Measurements from ENCODE around the gene CHORDC1. TPM values are rescaled to one million over a fixed set of nuclear protein-coding genes. Genes with fewer than 3 reads are reported as not detected.
"Not testable (repeated sequence)": the region's sequence is repeated elsewhere in the genome, so short reads cannot be mapped to it uniquely, and the experiment has no call there.

CHORDC1 gene
- total RNA-seq, 4 donors from 2014 or later = 18.8 to 29.8 (median 23.3) TPM

- no peak overlapping the region for H3K4me3 ChIP-seq (ENCODE audit: low read depth, poor library complexity, severe bottlenecking)
- TF ChIP-seq POLR2A (IDR thresholded peaks at IDR 0.05) = no peak
- TF ChIP-seq CTCF (IDR thresholded peaks at IDR 0.05) = no peak
- DNase-seq (ENCODE audit: low spot score in 2 of 2) = no peak
- WGBS, 2 donors = 54 to 60% methylated on average over 2 of the region's 2 CpGs
- intact Hi-C loops (cut with DNase I; ENCODE audit: low total_unique reads) = no loop called here
Measured at GRCh38 chr11:90251599-90251998, 28.8 kb upstream of the CHORDC1 start.

- no peak overlapping the region for H3K4me3 ChIP-seq (ENCODE audit: low read depth, poor library complexity, severe bottlenecking)
- intact Hi-C loops (cut with DNase I; ENCODE audit: low total_unique reads) = no loop called here
- no peak for TF ChIP-seq POLR2A (IDR thresholded peaks at IDR 0.05)
- TF ChIP-seq CTCF (IDR thresholded peaks at IDR 0.05) = no peak
- WGBS, 2 donors = 37 to 47% methylated on average over 8 of the region's 8 CpGs
- DNase-seq (ENCODE audit: low spot score in 2 of 2) = no peak
Measured at GRCh38 chr11:90250970-90251369, 28.1 kb upstream of the CHORDC1 start.

DNA sequence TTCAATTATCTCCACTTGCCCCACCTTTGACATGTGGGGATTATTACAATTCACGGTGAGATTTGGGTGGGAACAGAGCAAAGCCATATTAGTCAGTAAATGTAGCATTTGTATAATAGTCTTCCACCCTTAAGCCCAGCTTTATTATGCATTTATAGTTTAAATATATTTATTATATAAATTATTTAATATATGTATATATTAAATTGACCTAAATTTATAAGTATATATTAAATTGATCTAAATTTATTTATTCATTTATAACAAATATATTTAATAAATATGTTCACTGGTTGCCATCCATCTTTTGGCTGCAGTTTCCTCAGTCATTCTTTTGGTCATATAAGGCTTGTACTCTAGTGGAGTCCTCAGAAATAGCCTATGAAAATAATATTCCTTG is 23.6 kb upstream of the CHORDC1 start:
- 77 to 94% methylated on average over 1 of the region's 1 CpG for WGBS, 2 donors
- TF ChIP-seq CTCF (IDR thresholded peaks at IDR 0.05) = no peak
- TF ChIP-seq POLR2A (IDR thresholded peaks at IDR 0.05) = no peak
- no peak overlapping the region for H3K4me3 ChIP-seq (ENCODE audit: low read depth, poor library complexity, severe bottlenecking)
- DNase-seq (ENCODE audit: low spot score in 2 of 2) = no peak
- intact Hi-C loops (cut with DNase I; ENCODE audit: low total_unique reads) = no loop called here

- no peak overlapping the region for H3K4me3 ChIP-seq (ENCODE audit: low read depth, poor library complexity, severe bottlenecking)
- intact Hi-C loops (cut with DNase I; ENCODE audit: low total_unique reads) = no loop called here
- 90 to 100% methylated on average over 1 of the region's 1 CpG for WGBS, 2 donors
- TF ChIP-seq POLR2A (IDR thresholded peaks at IDR 0.05) (no peak), CTCF (IDR thresholded peaks at IDR 0.05) (no peak)
- DNase-seq (ENCODE audit: low spot score in 2 of 2) = no peak
Measured at GRCh38 chr11:90243534-90243933, 20.7 kb upstream of the CHORDC1 start.

- intact Hi-C loops (cut with DNase I; ENCODE audit: low total_unique reads) = no loop called here
- DNase-seq (ENCODE audit: low spot score in 2 of 2) = no peak
- H3K4me3 ChIP-seq (ENCODE audit: low read depth, poor library complexity, severe bottlenecking) = no peak overlapping the region
- WGBS, 2 donors = 70 to 73% methylated on average over 7 of the region's 7 CpGs
- TF ChIP-seq POLR2A (IDR thresholded peaks at IDR 0.05) = no peak
- no peak for TF ChIP-seq CTCF (IDR thresholded peaks at IDR 0.05)
Measured at GRCh38 chr11:90242894-90243416, 20.1 kb upstream of the CHORDC1 start.

DNA sequence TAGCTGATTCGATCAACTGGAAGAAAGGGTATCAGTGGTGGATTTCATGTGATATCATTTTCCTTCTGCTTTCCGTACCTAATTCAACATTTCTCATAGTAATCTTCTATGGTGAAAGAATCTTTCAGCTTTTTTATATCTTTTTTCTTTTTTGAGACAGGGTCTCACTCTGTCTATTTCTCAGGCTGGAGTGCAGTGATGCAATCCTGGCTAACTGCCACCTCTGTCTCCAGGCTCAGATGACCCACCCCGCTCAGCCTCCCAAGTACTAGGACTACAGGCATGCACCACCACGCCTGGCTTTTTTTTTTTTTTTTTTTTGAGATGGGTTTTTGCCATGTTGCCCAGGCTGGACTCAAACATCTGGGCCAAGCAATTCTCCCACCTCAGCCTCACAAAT is 18.6 kb upstream of the CHORDC1 start:
- WGBS, 2 donors = 88 to 93% methylated on average over 4 of the region's 4 CpGs
- no peak overlapping the region for H3K4me3 ChIP-seq (ENCODE audit: low read depth, poor library complexity, severe bottlenecking)
- TF ChIP-seq CTCF (IDR thresholded peaks at IDR 0.05) (no peak), POLR2A (IDR thresholded peaks at IDR 0.05) (no peak)
- intact Hi-C loops (cut with DNase I; ENCODE audit: low total_unique reads) = no loop called here
- DNase-seq (ENCODE audit: low spot score in 2 of 2) = no peak

DNA sequence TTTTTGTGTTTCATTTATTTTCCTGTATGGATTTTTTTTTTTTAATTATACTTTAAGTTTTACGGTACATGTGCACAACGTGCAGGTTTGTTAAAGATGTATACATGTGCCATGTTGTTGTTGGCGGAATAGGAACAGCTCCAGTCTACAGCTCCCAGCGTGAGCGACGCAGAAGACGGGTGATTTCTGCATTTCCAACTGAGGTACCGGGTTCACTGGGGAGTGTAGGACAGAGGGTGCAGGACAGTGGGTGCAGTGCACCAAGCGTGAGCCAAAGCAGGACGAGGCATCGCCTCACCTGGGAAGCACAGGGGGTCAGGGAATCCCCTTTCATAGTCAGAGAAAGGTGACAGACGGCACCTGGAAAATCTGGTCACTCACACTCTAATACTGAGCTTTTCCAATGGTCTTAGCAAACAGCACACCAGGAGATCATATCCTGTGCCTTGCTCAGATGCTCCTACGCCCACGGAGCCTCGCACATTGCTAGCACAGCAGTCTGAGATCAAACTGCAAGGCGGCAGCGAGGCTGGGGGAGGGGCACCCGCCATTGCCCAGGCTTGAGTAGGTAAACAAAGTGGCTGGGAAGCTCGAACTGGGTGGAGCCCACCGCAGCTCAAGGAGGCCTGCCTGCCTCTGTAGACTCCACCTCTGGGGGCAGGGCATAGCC is 17.3 kb upstream of the CHORDC1 start:
- WGBS, 2 donors = 81 to 89% methylated on average over 20 of the region's 20 CpGs
- DNase-seq (ENCODE audit: low spot score in 2 of 2); intact Hi-C loops (cut with DNase I; ENCODE audit: low total_unique reads); H3K4me3 ChIP-seq (ENCODE audit: low read depth, poor library complexity, severe bottlenecking): not testable (repeated sequence)

Data from lower leg skin (tissue), 4 donors.